Thoracic aorta (tissue), 2 donors: Measurements from ENCODE around the gene FRMD3. TPM values are rescaled to one million over a fixed set of nuclear protein-coding genes. Genes with fewer than 3 reads are reported as not detected.

Experiments
- ATAC-seq: fragments of 150-250 bp; one replicate; pipeline ENCODE4 v1.8.0; 2017; ENCODE audit warnings: low read depth; ENCODE audit not compliant: insufficient number of reproducible peaks, low FRiP score
- DNase-seq: peaks from one replicate; pipeline ENCODE4 v3.0.0-alpha.2; 2020; ENCODE audit warnings: low spot score
- H3K27ac ChIP-seq, 2 donors: fragments of 200-600 bp; sonication (generic); 1 replicate in 1 of 2; 2 replicates in 1 of 2; pipeline ENCODE4 v1.5.1; 2016; ENCODE audit warnings: mild to moderate bottlenecking in 2 of 2, moderate library complexity in 2 of 2
- H3K27me3 ChIP-seq: fragments of 200-600 bp; sonication (generic); replicated peaks from 2 replicates; pipeline ENCODE4 v1.6.0; 2016; ENCODE audit warnings: mild to moderate bottlenecking; ENCODE audit not compliant: insufficient read depth
- H3K36me3 ChIP-seq: fragments of 200-600 bp; sonication (generic); one replicate; pipeline ENCODE4 v1.5.1; 2016
- H3K4me1 ChIP-seq, 2 donors: fragments of 200-600 bp; sonication (generic); 1 replicate in 1 of 2; 2 replicates in 1 of 2; pipeline versions ENCODE4 v1.5.1 to v1.6.0; 2016; ENCODE audit warnings: low read depth in 2 of 2, mild to moderate bottlenecking in 1 of 2; ENCODE audit not compliant: control insufficient read depth in 1 of 2
- H3K4me3 ChIP-seq: fragments of 200-600 bp; sonication (generic); 2 replicates; pipeline ENCODE4 v1.5.1; 2016; ENCODE audit warnings: mild to moderate bottlenecking
- H3K9me3 ChIP-seq: fragments of 200-600 bp; sonication (generic); 2 replicates; pipeline ENCODE4 v1.5.1; 2016
- total RNA-seq, 2 donors: library from RNA; depleted of rRNA; stranded (reverse); fragments of >200 nt; gene quantifications; one replicate each; pipeline versions ENCODE4 v1.1.0 to v1.2.3, GENCODE V29; 2016
- TF ChIP-seq, protein P1 (sequence below): fragments of 200-600 bp; sonication (generic); IDR thresholded peaks from one replicate; pipeline ENCODE4 v1.5.1; 2019; ENCODE audit warnings: antibody characterized with exemption

FRMD3 gene
- total RNA-seq, 2 donors from 2014 or later, result 5.2 to 6.2 TPM

DNA sequence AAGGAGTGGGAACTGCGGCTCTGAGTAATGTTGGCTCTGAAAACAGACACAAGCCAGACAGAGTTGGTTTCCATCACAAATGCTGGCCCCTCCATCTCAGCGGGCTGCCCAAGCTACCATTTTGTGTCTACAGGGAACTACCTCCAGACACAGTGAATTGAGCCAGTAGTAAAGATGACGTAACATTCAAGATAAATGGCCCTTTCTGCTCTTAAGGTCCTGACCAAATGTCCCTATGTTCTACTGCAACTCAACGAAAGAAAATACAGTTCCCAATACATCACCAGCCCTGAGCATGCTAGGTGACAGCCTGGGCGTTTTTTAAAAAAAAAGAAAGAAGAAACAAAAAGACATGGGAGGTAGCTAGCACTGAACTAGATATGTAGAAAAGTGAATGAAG, 247.5 kb downstream of the FRMD3 start:
- no peaks in the 10 kb centered on the region for H3K4me1 ChIP-seq
- no peak overlapping the region for H3K27ac ChIP-seq
- no peaks in the 10 kb centered on the region for H3K9me3 ChIP-seq
- no peaks in the 10 kb centered on the region for H3K36me3 ChIP-seq
- no peak for DNase-seq
- no peak for ATAC-seq
- TF ChIP-seq, protein P1, sequence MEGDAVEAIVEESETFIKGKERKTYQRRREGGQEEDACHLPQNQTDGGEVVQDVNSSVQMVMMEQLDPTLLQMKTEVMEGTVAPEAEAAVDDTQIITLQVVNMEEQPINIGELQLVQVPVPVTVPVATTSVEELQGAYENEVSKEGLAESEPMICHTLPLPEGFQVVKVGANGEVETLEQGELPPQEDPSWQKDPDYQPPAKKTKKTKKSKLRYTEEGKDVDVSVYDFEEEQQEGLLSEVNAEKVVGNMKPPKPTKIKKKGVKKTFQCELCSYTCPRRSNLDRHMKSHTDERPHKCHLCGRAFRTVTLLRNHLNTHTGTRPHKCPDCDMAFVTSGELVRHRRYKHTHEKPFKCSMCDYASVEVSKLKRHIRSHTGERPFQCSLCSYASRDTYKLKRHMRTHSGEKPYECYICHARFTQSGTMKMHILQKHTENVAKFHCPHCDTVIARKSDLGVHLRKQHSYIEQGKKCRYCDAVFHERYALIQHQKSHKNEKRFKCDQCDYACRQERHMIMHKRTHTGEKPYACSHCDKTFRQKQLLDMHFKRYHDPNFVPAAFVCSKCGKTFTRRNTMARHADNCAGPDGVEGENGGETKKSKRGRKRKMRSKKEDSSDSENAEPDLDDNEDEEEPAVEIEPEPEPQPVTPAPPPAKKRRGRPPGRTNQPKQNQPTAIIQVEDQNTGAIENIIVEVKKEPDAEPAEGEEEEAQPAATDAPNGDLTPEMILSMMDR, result no peak
- no peak overlapping the region for H3K4me3 ChIP-seq
- no peaks in the 10 kb centered on the region for H3K27me3 ChIP-seq

DNA sequence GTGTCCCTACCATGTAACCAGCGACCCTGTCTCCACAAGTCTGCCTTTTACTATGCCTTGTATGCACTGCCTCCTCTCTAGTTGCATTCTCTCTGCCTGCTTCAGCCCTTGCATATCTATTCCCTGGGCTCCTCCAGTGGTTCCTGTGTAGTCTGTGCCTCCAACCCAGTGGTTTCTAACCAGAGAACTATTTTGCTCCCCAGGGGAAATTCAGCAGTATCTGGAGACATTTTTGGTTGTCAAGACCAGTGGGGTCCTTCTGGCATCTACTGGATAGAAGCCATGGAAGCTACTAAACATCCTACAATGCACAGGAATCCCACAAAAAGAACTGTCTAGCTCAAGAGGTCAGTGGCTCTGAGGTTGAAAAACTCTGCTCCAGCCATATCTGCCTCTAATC, 251.2 kb downstream of the FRMD3 start:
- ATAC-seq (no peak), DNase-seq (no peak)
- H3K27ac ChIP-seq, result no peak overlapping the region
- no peak overlapping the region for H3K4me3 ChIP-seq
- H3K9me3 ChIP-seq, result no peaks in the 10 kb centered on the region
- H3K36me3 ChIP-seq, result no peaks in the 10 kb centered on the region
- TF ChIP-seq, protein P1, result no peak
- H3K27me3 ChIP-seq, result no peaks in the 10 kb centered on the region
- H3K4me1 ChIP-seq, result peaks cover 0 to 3% of the 10 kb centered on the region in 2 donors

DNA sequence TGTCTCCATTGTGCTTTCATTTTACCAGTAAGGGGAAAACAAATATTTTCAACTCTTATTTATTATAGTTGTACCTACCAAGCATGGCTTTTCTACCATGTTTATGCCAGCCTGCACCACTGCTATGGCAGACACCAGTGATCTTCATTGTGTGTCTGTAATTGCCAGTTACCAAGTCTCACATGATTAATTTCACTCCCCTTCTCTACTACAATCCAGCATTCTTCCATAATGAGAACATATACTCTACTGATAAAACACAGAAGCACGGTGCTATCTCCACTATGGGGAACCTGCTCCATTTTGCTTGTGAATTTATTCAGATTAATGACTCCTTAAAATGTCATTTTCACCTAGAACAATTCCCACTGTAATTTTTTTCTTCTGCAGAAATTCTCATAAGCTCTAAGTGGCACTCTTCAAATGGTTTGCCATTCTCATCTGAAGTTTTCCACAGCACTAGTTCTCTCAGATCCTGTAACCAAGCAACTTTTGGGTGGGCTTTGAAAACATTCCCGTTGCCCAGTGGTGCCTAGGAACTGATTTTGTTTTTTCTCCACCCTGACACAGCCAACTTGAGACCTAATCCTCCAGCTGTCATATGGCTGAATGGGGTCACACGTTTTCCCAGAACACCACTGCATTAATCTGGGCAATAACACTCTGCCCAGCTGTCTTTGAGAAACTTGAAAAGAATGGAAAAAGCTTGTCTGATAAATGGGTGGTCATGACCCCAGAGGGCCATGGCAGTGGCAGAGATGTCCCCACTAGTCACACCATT, 252.6 kb downstream of the FRMD3 start:
- H3K4me3 ChIP-seq, result no peak overlapping the region
- ATAC-seq, result no peak
- TF ChIP-seq, protein P1, result no peak
- no peak for DNase-seq
- H3K9me3 ChIP-seq, result no peaks in the 10 kb centered on the region
- H3K36me3 ChIP-seq, result no peaks in the 10 kb centered on the region
- H3K27me3 ChIP-seq, result no peaks in the 10 kb centered on the region
- H3K27ac ChIP-seq, result no peak overlapping the region
- H3K4me1 ChIP-seq, result peaks cover 4 to 17% of the 10 kb centered on the region in 2 donors

DNA sequence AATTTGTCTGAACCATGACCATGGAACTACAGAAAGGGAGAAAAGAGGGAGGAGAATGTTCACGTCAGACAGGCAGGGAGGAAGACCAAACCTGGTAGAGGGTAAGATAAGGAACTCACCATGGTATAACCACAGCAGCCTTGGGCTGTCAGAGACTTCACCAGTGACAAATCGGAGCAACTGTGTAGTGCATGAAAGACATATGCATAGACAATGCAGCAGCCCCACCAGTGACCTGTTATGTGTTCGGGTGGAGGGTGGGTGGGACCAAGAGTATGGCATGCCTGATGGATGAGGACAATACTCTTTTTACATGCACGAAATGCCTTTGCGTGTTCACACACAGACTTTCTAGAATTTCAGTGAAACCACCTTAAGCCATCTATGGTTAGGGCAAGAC, 253.5 kb downstream of the FRMD3 start:
- Histone ChIP-seq H3K9me3 (no peaks in the 10 kb centered on the region), H3K4me1 (peaks cover 4 to 18% of the 10 kb centered on the region in 2 donors), H3K4me3 (no peak overlapping the region), H3K27me3 (no peaks in the 10 kb centered on the region), H3K27ac (no peak overlapping the region), H3K36me3 (no peaks in the 10 kb centered on the region)
- ATAC-seq (no peak), DNase-seq (no peak)
- TF ChIP-seq, protein P1, result no peak

DNA sequence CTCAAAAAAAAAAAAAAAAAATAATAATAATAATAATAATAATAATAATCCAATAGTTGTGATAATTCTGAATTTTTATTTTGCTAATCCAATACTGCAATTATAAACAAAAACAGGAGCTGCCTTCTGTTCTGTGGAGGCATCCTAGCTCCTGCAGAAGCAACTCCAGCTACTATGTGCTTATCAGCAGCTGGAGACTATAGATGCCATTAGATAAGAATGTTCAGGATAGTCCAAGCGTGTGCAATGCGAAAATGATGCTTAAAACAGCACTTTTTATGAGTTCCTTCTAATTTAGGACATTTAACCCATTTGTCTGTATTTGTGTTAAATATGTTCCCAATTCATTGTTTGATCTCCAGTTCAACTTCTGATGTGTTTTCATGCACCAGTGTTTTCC, 254.7 kb downstream of the FRMD3 start:
- peaks cover 4 to 18% of the 10 kb centered on the region in 2 donors for H3K4me1 ChIP-seq
- DNase-seq, result no peak
- no peaks in the 10 kb centered on the region for H3K36me3 ChIP-seq
- no peaks in the 10 kb centered on the region for H3K9me3 ChIP-seq
- no peaks in the 10 kb centered on the region for H3K27me3 ChIP-seq
- no peak overlapping the region for H3K27ac ChIP-seq
- ATAC-seq, result no peak
- TF ChIP-seq, protein P1, result no peak
- H3K4me3 ChIP-seq, result no peak overlapping the region
